ENCODE results near the gene MBD4. TPM values are rescaled to one million over a fixed set of nuclear protein-coding genes. Genes with fewer than 3 reads are reported as not detected.
"Not testable (repeated sequence)": the region's sequence is repeated elsewhere in the genome, so short reads cannot be mapped to it uniquely, and the experiment has no call there.

MBD4 gene
- total RNA-seq, 1 donor from 2014 or later, result 38.8 TPM

GRCh38 chr3:129389572-129389937, 50.2 kb downstream of the MBD4 start:
- Histone ChIP-seq H3K9me3 (no peaks in the 10 kb centered on the region), H3K27ac (peak overlapping the region; percentile 67), H3K4me3 (no peak overlapping the region), H3K36me3 (peaks cover 65% of the 10 kb centered on the region), H3K27me3 (ENCODE audit: low read depth) (no peaks in the 10 kb centered on the region), H3K4me1 (peaks cover 27% of the 10 kb centered on the region)
- intact Hi-C loops (cut with DNase I), result no loop called here
- TF ChIP-seq CTCF (IDR thresholded peaks at IDR 0.05), result no peak
- no peak for ATAC-seq
- no peak for DNase-seq

GRCh38 chr3:129388791-129389571, 50.8 kb downstream of the MBD4 start:
- Histone ChIP-seq H3K27ac (peak overlapping the region; percentile 67), H3K36me3 (peaks cover 62% of the 10 kb centered on the region), H3K4me1 (peaks cover 27% of the 10 kb centered on the region)
- intact Hi-C loops (cut with DNase I); H3K27me3 ChIP-seq (ENCODE audit: low read depth); H3K4me3 ChIP-seq; DNase-seq; H3K9me3 ChIP-seq: not testable (repeated sequence)
- ATAC-seq, result peak; percentile 37 to 64

GRCh38 chr3:129387487-129387886, 52.3 kb downstream of the MBD4 start:
- Histone ChIP-seq H3K27me3 (ENCODE audit: low read depth) (no peaks in the 10 kb centered on the region), H3K36me3 (peaks cover 47% of the 10 kb centered on the region), H3K4me3 (no peak overlapping the region), H3K9me3 (no peaks in the 10 kb centered on the region), H3K4me1 (peaks cover 20% of the 10 kb centered on the region), H3K27ac (peak overlapping the region; percentile 18)
- TF ChIP-seq CTCF (IDR thresholded peaks at IDR 0.05), result no peak
- ATAC-seq (peak; percentile 53 to 82), DNase-seq (no peak)
- intact Hi-C loops (cut with DNase I), result no loop called here

- H3K36me3 ChIP-seq, result peaks cover 42% of the 10 kb centered on the region
- peaks cover 20% of the 10 kb centered on the region for H3K4me1 ChIP-seq
- TF ChIP-seq CTCF (IDR thresholded peaks at IDR 0.05), result no peak
- H3K27ac ChIP-seq, result no peak overlapping the region
- intact Hi-C loops (cut with DNase I), result no loop called here
- H3K27me3 ChIP-seq (ENCODE audit: low read depth), result no peaks in the 10 kb centered on the region
- no peak for ATAC-seq
- H3K9me3 ChIP-seq, result no peaks in the 10 kb centered on the region
- no peak overlapping the region for H3K4me3 ChIP-seq
- DNase-seq, result no peak
Measured at GRCh38 chr3:129386984-129387383, 52.8 kb downstream of the MBD4 start.

- H3K27me3 ChIP-seq (ENCODE audit: low read depth); intact Hi-C loops (cut with DNase I); DNase-seq; H3K27ac ChIP-seq; H3K9me3 ChIP-seq; H3K4me3 ChIP-seq; ATAC-seq: not testable (repeated sequence)
- Histone ChIP-seq H3K4me1 (peaks cover 20% of the 10 kb centered on the region), H3K36me3 (peaks cover 28% of the 10 kb centered on the region)
Measured at GRCh38 chr3:129385507-129385906, 54.2 kb downstream of the MBD4 start.

GRCh38 chr3:129384594-129385323, 55.0 kb downstream of the MBD4 start:
- H3K4me1 ChIP-seq, result peaks cover 20% of the 10 kb centered on the region
- no peak overlapping the region for H3K4me3 ChIP-seq
- H3K36me3 ChIP-seq, result peaks cover 23% of the 10 kb centered on the region
- TF ChIP-seq CTCF (IDR thresholded peaks at IDR 0.05), result no peak
- ATAC-seq (no peak), DNase-seq (no peak)
- no peaks in the 10 kb centered on the region for H3K9me3 ChIP-seq
- intact Hi-C loops (cut with DNase I), result no loop called here
- no peaks in the 10 kb centered on the region for H3K27me3 ChIP-seq (ENCODE audit: low read depth)
- no peak overlapping the region for H3K27ac ChIP-seq

GRCh38 chr3:129384103-129384502, 55.6 kb downstream of the MBD4 start:
- H3K27me3 ChIP-seq (ENCODE audit: low read depth); H3K4me3 ChIP-seq; DNase-seq; H3K27ac ChIP-seq; H3K9me3 ChIP-seq; ATAC-seq; intact Hi-C loops (cut with DNase I): not testable (repeated sequence)
- peaks cover 16% of the 10 kb centered on the region for H3K36me3 ChIP-seq
- H3K4me1 ChIP-seq, result peaks cover 13% of the 10 kb centered on the region
